Measurements from ENCODE around the gene PRDM16.
A peak's percentile ranks its signal among the peaks of the same experiment; 100 is the strongest.

Gene PRDM16

DNA sequence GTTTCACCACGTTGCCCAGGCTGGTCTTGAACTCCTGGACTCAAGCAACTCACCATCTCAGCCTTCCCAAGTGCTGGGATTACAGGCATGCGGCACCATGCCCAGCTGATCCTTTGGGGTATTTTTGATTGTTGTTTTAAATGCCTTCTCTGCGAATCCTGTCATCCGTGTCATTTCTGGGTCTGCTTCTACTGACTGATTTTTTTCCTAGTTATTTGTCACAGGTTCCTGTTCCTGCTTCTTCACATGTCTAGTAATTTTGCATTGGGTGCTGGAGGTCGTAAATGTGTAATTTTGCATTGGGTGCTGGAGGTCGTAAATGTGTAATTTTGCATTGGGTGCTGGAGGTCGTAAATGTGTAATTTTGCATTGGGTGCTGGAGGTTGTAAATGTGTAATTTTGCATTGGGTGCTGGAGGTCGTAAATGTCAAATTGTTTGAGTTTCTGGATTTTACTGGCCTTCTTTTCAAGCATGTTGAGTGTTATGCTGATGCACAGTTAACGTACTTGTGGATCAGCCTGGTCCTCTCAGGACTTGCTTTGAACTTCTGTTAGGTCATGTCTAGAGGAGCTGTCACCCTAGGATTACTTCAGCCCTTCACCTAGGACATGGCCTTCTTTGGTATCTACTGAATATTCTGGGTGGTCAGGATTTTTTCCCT lies 381.3 kb downstream of the PRDM16 start:
- no peak overlapping the region for H3K27ac ChIP-seq (ENCODE audit: extremely low read depth, low read depth, low read length)

DNA sequence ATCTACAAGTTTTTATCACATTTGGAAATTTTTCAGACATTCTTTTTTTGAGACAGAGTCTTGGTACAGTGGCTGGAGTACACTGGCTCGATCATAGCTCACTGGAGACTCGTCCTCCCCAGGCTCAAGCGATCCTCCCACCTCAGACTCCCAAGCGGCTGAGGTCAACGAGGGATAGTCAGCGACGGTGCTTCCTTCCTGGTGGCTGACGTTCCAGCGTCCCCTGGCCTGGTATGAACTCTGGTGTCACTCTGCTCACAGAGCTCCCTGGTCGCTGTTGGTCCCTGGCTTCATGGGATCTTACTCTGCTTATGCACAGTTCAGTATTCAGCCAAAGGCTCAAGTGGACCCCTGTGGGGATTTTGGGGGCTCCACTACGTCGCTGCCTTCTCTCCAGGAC lies 382.0 kb downstream of the PRDM16 start:
- Histone ChIP-seq H3K9me3 (ENCODE audit: control insufficient read depth, insufficient read depth, low read depth, low read length) (no peaks in the 10 kb centered on the region), H3K4me1 (ENCODE audit: control insufficient read depth, insufficient read depth, low read length) (no peaks in the 10 kb centered on the region), H3K27ac (ENCODE audit: extremely low read depth, low read depth, low read length) (no peak overlapping the region), H3K4me3 (ENCODE audit: low read depth, low read length) (no peak overlapping the region), H3K36me3 (ENCODE audit: control insufficient read depth in 2 of 2, insufficient read depth in 1 of 2, low read length in 2 of 2) (no peaks in the 10 kb centered on the region)
- TF ChIP-seq, protein P1, sequence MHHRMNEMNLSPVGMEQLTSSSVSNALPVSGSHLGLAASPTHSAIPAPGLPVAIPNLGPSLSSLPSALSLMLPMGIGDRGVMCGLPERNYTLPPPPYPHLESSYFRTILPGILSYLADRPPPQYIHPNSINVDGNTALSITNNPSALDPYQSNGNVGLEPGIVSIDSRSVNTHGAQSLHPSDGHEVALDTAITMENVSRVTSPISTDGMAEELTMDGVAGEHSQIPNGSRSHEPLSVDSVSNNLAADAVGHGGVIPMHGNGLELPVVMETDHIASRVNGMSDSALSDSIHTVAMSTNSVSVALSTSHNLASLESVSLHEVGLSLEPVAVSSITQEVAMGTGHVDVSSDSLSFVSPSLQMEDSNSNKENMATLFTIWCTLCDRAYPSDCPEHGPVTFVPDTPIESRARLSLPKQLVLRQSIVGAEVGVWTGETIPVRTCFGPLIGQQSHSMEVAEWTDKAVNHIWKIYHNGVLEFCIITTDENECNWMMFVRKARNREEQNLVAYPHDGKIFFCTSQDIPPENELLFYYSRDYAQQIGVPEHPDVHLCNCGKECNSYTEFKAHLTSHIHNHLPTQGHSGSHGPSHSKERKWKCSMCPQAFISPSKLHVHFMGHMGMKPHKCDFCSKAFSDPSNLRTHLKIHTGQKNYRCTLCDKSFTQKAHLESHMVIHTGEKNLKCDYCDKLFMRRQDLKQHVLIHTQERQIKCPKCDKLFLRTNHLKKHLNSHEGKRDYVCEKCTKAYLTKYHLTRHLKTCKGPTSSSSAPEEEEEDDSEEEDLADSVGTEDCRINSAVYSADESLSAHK (tag by site-specific recombination; IDR thresholded peaks at IDR 0.05) = no peak
- TF ChIP-seq, protein P2, sequence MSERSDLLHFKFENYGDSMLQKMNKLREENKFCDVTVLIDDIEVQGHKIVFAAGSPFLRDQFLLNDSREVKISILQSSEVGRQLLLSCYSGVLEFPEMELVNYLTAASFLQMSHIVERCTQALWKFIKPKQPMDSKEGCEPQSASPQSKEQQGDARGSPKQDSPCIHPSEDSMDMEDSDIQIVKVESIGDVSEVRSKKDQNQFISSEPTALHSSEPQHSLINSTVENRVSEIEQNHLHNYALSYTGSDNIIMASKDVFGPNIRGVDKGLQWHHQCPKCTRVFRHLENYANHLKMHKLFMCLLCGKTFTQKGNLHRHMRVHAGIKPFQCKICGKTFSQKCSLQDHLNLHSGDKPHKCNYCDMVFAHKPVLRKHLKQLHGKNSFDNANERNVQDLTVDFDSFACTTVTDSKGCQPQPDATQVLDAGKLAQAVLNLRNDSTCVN (tag by site-specific recombination; optimal IDR thresholded peaks at IDR 0.05) = no peak
- TF ChIP-seq ZNF626 (tag by site-specific recombination; IDR thresholded peaks at IDR 0.05) = no peak
- POLR2A ChIA-PET = no interaction called here
- CTCF ChIA-PET = interaction anchor here (0.6 to 1.5 kb wide), 3 partner anchors 20 to 1036 kb away, joined by 3 to 6 read pairs (median 3); no protein-coding TSS in a partner anchor

More for the DNA sequence above, 381.3 kb downstream of the PRDM16 start:
- no peaks in the 10 kb centered on the region for H3K9me3 ChIP-seq (ENCODE audit: control insufficient read depth, insufficient read depth, low read depth, low read length)
- CTCF ChIA-PET = interaction anchor here (0.6 to 1.5 kb wide), 4 partner anchors 21 to 1037 kb away, joined by 3 to 6 read pairs (median 3); no protein-coding TSS in a partner anchor
- POLR2A ChIA-PET = no interaction called here
- TF ChIP-seq, protein P3, sequence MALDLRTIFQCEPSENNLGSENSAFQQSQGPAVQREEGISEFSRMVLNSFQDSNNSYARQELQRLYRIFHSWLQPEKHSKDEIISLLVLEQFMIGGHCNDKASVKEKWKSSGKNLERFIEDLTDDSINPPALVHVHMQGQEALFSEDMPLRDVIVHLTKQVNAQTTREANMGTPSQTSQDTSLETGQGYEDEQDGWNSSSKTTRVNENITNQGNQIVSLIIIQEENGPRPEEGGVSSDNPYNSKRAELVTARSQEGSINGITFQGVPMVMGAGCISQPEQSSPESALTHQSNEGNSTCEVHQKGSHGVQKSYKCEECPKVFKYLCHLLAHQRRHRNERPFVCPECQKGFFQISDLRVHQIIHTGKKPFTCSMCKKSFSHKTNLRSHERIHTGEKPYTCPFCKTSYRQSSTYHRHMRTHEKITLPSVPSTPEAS (tag by site-specific recombination; IDR thresholded peaks at IDR 0.05) = no peak
- no peak for TF ChIP-seq ZNF791 (tag by site-specific recombination; IDR thresholded peaks at IDR 0.05)
- no peak for TF ChIP-seq ZNF155 (tag by site-specific recombination; IDR thresholded peaks at IDR 0.05)
- peak; percentile 63 for TF ChIP-seq SETDB1 (IDR thresholded peaks at IDR 0.05; ENCODE audit: insufficient read length, low read length)
- TF ChIP-seq ZNF558 (tag by site-specific recombination; IDR thresholded peaks at IDR 0.05) = no peak
- no peak for TF ChIP-seq ZNF530 (tag by site-specific recombination; IDR thresholded peaks at IDR 0.05; ENCODE audit: low read depth)
- TF ChIP-seq GFI1B (tag by site-specific recombination; IDR thresholded peaks at IDR 0.05) = no peak
- peak; percentile 77; the same call in 1 of the 2 replicates for TF ChIP-seq TRIM28 (IDR thresholded peaks at IDR 0.05; ENCODE audit: borderline replicate concordance, low read length)
- H3K4me1 ChIP-seq (ENCODE audit: control insufficient read depth, insufficient read depth, low read length) = no peaks in the 10 kb centered on the region
- no peaks in the 10 kb centered on the region for H3K36me3 ChIP-seq (ENCODE audit: control insufficient read depth in 2 of 2, insufficient read depth in 1 of 2, low read length in 2 of 2)
- H3K4me3 ChIP-seq (ENCODE audit: low read depth, low read length) = no peak overlapping the region

DNA sequence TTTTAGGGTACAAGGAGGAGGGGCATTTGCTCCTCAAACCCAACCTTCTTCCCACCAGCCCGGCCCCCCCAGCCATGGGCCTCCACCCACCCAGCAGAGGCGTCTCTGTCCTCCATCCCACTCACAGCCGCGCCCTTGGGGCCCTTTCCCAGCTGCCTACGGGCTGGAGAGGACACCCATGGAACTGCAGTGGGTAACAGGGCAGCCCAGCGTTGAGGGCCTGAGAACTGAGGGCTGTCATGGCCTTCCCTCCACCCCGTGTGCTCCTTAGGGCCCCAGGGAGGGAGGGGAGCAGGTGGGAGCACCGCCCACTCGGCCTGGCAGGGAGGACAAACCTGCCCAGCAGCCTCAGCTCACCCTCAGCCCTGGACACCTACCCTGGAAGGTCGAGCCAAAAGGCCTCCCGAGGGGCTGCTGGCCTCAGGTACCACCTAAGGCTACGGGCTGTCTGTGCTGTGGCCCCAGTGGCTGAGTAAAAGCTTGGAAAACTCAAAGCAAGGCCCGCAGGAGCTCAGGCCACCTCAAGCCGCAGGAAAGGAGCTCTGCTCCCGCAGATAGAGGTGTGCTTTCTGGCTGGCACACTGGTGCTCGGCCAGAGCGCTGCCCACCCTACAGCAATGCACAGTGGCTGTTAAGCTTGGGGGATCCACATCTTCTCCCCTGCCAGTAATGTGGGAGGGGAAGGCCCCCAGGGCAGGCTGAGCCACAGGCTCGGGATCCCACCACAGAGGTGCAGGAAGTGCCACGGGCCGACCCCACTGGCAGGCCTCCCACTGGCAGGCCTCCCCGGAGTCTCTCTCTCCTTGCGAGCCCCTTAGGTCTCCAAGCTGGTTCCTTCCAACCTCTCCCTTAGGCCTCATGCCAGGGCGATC lies 383.2 kb downstream of the PRDM16 start:
- ChIA-PET CTCF (interaction anchor here (0.5 to 2.8 kb wide), 36 partner anchors 8 to 631 kb away, joined by 3 to 67 read pairs (median 5); partner anchors contain the start of gene TP73), POLR2A (interaction anchor here (0.6 to 1.5 kb wide), 5 partner anchors 13 to 61 kb away, joined by 3 to 6 read pairs (median 5); no protein-coding TSS in a partner anchor)
- TF ChIP-seq, protein P4, sequence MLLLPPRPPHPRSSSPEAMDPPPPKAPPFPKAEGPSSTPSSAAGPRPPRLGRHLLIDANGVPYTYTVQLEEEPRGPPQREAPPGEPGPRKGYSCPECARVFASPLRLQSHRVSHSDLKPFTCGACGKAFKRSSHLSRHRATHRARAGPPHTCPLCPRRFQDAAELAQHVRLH (tag by site-specific recombination; IDR thresholded peaks at IDR 0.05) = no peak
- TF ChIP-seq ZFHX2 (tag by site-specific recombination; conservative IDR thresholded peaks at IDR 0.05) (peak; percentile 31), GLIS1 (tag by site-specific recombination; IDR thresholded peaks at IDR 0.05) (peak; percentile 79), EGR2 (tag by site-specific recombination; IDR thresholded peaks at IDR 0.05; ENCODE audit: low read depth) (peak; percentile 35; the same call in 1 of the 2 replicates), ZNF354C (tag by site-specific recombination; IDR thresholded peaks at IDR 0.05; ENCODE audit: borderline replicate concordance, low read depth) (no peak)
- Histone ChIP-seq H3K4me3 (ENCODE audit: low read depth, low read length) (no peak overlapping the region), H3K36me3 (ENCODE audit: control insufficient read depth in 2 of 2, insufficient read depth in 1 of 2, low read length in 2 of 2) (no peaks in the 10 kb centered on the region), H3K4me1 (ENCODE audit: control insufficient read depth, insufficient read depth, low read length) (no peaks in the 10 kb centered on the region), H3K27ac (ENCODE audit: extremely low read depth, low read depth, low read length) (no peak overlapping the region), H3K9me3 (ENCODE audit: control insufficient read depth, insufficient read depth, low read depth, low read length) (no peaks in the 10 kb centered on the region)
